SU-DHL-6 (cell line): Measurements from ENCODE around the gene UBASH3B.

Source experiments
- CTCF ChIP-seq: fragments of 200-600 bp; sonication (generic); IDR thresholded peaks from one replicate; pipeline ENCODE4 v1.5.1; 2017; ENCODE audit warnings: antibody characterized with exemption, mild to moderate bottlenecking, low read length, moderate library complexity; ENCODE audit not compliant: insufficient read depth, poor library complexity, severe bottlenecking
- EZH2phosphoT487 ChIP-seq: fragments of 200-600 bp; sonication (generic), shearing (Covaris generic); conservative IDR thresholded peaks from 2 replicates; pipeline ENCODE4 v1.6.1; 2018; ENCODE audit warnings: mild to moderate bottlenecking, antibody characterized with exemption, low read length, moderate library complexity, mixed read lengths

DNA sequence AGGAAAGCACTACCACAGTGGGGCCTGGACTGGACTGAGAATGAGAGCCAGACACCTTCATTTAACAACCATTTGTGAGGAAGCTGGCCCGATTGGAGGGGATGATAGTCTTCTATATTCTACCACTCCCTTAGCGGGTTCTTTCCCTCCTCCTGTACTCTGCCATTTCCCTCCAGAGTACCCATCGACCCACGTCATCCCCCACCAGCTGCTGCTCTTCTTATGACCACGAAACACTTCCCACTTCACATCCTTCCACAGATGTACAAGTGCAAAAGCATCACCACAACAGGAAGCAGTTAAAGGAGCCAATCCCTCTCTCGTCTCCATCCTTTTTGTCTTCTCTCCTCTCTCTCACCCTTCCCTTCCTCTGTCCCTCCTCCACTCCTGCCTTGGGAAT lies 18.0 kb upstream of the UBASH3B start:
- no peak for TF ChIP-seq CTCF
- no peak for TF ChIP-seq EZH2phosphoT487
